ENCODE results near the gene KIF23. TPM values are rescaled to one million over a fixed set of nuclear protein-coding genes. Genes with fewer than 3 reads are reported as not detected.
A peak's percentile ranks its signal among the peaks of the same experiment; 100 is the strongest.

Gene KIF23
- total RNA-seq, 4 donors from 2014 or later: 1.9 to 11.5 (median 5.2) TPM

GRCh38 chr15:69412274-69412673, 1.9 kb upstream of the KIF23 start:
- Histone ChIP-seq H3K4me1 (peaks cover 0 to 14% (median 9%) of the 10 kb centered on the region in 4 donors), H3K36me3 (no peaks in the 10 kb centered on the region), H3K27me3 (no peaks in the 10 kb centered on the region), H3K9me3 (no peaks in the 10 kb centered on the region), H3K27ac (no peak overlapping the region), H3K4me3 (no peak overlapping the region)
- no peak for TF ChIP-seq POLR2A (IDR thresholded peaks at IDR 0.05)
- no peak for TF ChIP-seq CTCF (IDR thresholded peaks at IDR 0.05)
- TF ChIP-seq EP300 (IDR thresholded peaks at IDR 0.05; ENCODE audit: low read depth): no peak
- TF ChIP-seq POLR2AphosphoS5 (IDR thresholded peaks at IDR 0.05): no peak
- intact Hi-C loops (cut with DNase I; ENCODE audit: low total_unique reads) (no loop called here), in situ Hi-C loops (cut with MboI; ENCODE audit: low pct_ligation_motif_present in 1 of 4, low pct_unique_long_range_greater_than_20kb in 1 of 4, low sequenced_read_pairs in 3 of 4) (no loop called here)
- DNase-seq: no peak

- no peaks in the 10 kb centered on the region for H3K27me3 ChIP-seq
- H3K36me3 ChIP-seq: no peaks in the 10 kb centered on the region
- no peak for DNase-seq
- peaks cover 0 to 14% (median 9%) of the 10 kb centered on the region in 4 donors for H3K4me1 ChIP-seq
- H3K9me3 ChIP-seq: no peaks in the 10 kb centered on the region
- intact Hi-C loops (cut with DNase I; ENCODE audit: low total_unique reads): no loop called here
- H3K4me3 ChIP-seq: no peak overlapping the region
- 25 to 60% methylated on average over 1 of the region's 1 CpG for WGBS, 2 donors (ENCODE audit: low coverage in 1 of 2)
- in situ Hi-C loops (cut with MboI; ENCODE audit: low pct_ligation_motif_present in 1 of 4, low pct_unique_long_range_greater_than_20kb in 1 of 4, low sequenced_read_pairs in 3 of 4): no loop called here
- TF ChIP-seq EP300 (IDR thresholded peaks at IDR 0.05; ENCODE audit: low read depth) (no peak), CTCF (IDR thresholded peaks at IDR 0.05) (no peak), POLR2A (IDR thresholded peaks at IDR 0.05) (no peak), POLR2AphosphoS5 (IDR thresholded peaks at IDR 0.05) (no peak)
- no peak overlapping the region for H3K27ac ChIP-seq
Observed at GRCh38 chr15:69412701-69413100, 1.4 kb upstream of the KIF23 start.

GRCh38 chr15:69414701-69415167, 585 bp downstream of the KIF23 start:
- DNase-seq: peak; percentile 20
- Histone ChIP-seq H3K4me1 (peaks cover 0 to 14% (median 9%) of the 10 kb centered on the region in 4 donors), H3K9me3 (no peaks in the 10 kb centered on the region), H3K36me3 (no peaks in the 10 kb centered on the region), H3K4me3 (peak overlapping the region; percentile 43 to 98 (median 92)), H3K27me3 (no peaks in the 10 kb centered on the region), H3K27ac (peak overlapping the region; percentile 63 to 84 (median 76))
- peak in 2 of 3 donors; percentile 14 to 17 for TF ChIP-seq POLR2AphosphoS5 (IDR thresholded peaks at IDR 0.05)
- no peak for TF ChIP-seq POLR2A (IDR thresholded peaks at IDR 0.05)
- WGBS, 2 donors (ENCODE audit: low coverage in 1 of 2): 0% methylated on average over 16 of the region's 29 CpGs; no CpG with 5 or more reads in 1 of the 2 donors
- intact Hi-C loops (cut with DNase I; ENCODE audit: low total_unique reads) (no loop called here), in situ Hi-C loops (cut with MboI; ENCODE audit: low pct_ligation_motif_present in 1 of 4, low pct_unique_long_range_greater_than_20kb in 1 of 4, low sequenced_read_pairs in 3 of 4) (no loop called here)

- H3K4me3 ChIP-seq: peak overlapping the region in 2 of 4 donors; percentile 94 to 98
- H3K36me3 ChIP-seq: no peaks in the 10 kb centered on the region
- in situ Hi-C loops (cut with MboI; ENCODE audit: low pct_ligation_motif_present in 1 of 4, low pct_unique_long_range_greater_than_20kb in 1 of 4, low sequenced_read_pairs in 3 of 4) (no loop called here), intact Hi-C loops (cut with DNase I; ENCODE audit: low total_unique reads) (no loop called here)
- H3K4me1 ChIP-seq: peaks cover 0 to 14% (median 9%) of the 10 kb centered on the region in 4 donors
- no peak for DNase-seq
- H3K9me3 ChIP-seq: no peaks in the 10 kb centered on the region
- TF ChIP-seq EP300 (IDR thresholded peaks at IDR 0.05; ENCODE audit: low read depth) (no peak), POLR2A (IDR thresholded peaks at IDR 0.05) (no peak), CTCF (IDR thresholded peaks at IDR 0.05) (no peak), POLR2AphosphoS5 (IDR thresholded peaks at IDR 0.05) (no peak)
- H3K27ac ChIP-seq: no peak overlapping the region
- H3K27me3 ChIP-seq: no peaks in the 10 kb centered on the region
- 72% methylated on average over 3 of the region's 3 CpGs; no CpG with 5 or more reads in 1 of the 2 donors for WGBS, 2 donors (ENCODE audit: low coverage in 1 of 2)
Observed at GRCh38 chr15:69415381-69415780, 1.2 kb downstream of the KIF23 start.

GRCh38 chr15:69417581-69417980, 3.4 kb downstream of the KIF23 start:
- Histone ChIP-seq H3K9me3 (no peaks in the 10 kb centered on the region), H3K27me3 (no peaks in the 10 kb centered on the region), H3K27ac (no peak overlapping the region), H3K4me3 (no peak overlapping the region), H3K4me1 (peaks cover 0 to 14% (median 9%) of the 10 kb centered on the region in 4 donors), H3K36me3 (no peaks in the 10 kb centered on the region)
- TF ChIP-seq POLR2AphosphoS5 (IDR thresholded peaks at IDR 0.05) (no peak), EP300 (IDR thresholded peaks at IDR 0.05; ENCODE audit: low read depth) (no peak), POLR2A (IDR thresholded peaks at IDR 0.05) (no peak), CTCF (IDR thresholded peaks at IDR 0.05) (no peak)
- intact Hi-C loops (cut with DNase I; ENCODE audit: low total_unique reads): no loop called here
- in situ Hi-C loops (cut with MboI; ENCODE audit: low pct_ligation_motif_present in 1 of 4, low pct_unique_long_range_greater_than_20kb in 1 of 4, low sequenced_read_pairs in 3 of 4): no loop called here
- no peak for DNase-seq

Data from transverse colon (tissue), 4 donors.